Liver (tissue), 9 donors: Measurements from ENCODE around the gene MAP1A. TPM values are rescaled to one million over a fixed set of nuclear protein-coding genes. Genes with fewer than 3 reads are reported as not detected.
A peak's percentile ranks its signal among the peaks of the same experiment; 100 is the strongest.

Source experiments
- DNase-seq: peaks from one replicate; pipeline ENCODE4 v3.0.0-alpha.2; 2017; ENCODE audit warnings: low spot score
- H3K27ac ChIP-seq, 2 donors: one replicate each; pipeline ENCODE4 v1.7.0; 2013; ENCODE audit warnings: inconsistent platforms in 2 of 2, low read length in 2 of 2, control low read depth in 1 of 2, low read depth in 1 of 2, mild to moderate bottlenecking in 1 of 2
- H3K27me3 ChIP-seq, 4 donors: one replicate each; pipeline versions ENCODE4 v1.6.1 to v1.7.0; 2013; ENCODE audit warnings: low read length in 3 of 4, inconsistent platforms in 1 of 4, mild to moderate bottlenecking in 1 of 4, moderate library complexity in 1 of 4; ENCODE audit not compliant: control insufficient read depth in 4 of 4, insufficient read depth in 4 of 4
- H3K36me3 ChIP-seq, 4 donors: one replicate each; pipeline versions ENCODE4 v1.6.1 to v1.7.0; 2013; ENCODE audit warnings: low read length in 3 of 4, mild to moderate bottlenecking in 3 of 4, low read depth in 1 of 4, moderate library complexity in 1 of 4; ENCODE audit not compliant: control insufficient read depth in 4 of 4, insufficient read depth in 3 of 4
- H3K4me1 ChIP-seq, 4 donors: one replicate each; pipeline versions ENCODE4 v1.6.1 to v1.7.0; 2013; ENCODE audit warnings: low read length in 3 of 4, mild to moderate bottlenecking in 3 of 4, moderate library complexity in 1 of 4; ENCODE audit not compliant: control insufficient read depth in 4 of 4, insufficient read depth in 4 of 4
- H3K4me3 ChIP-seq, 3 donors: one replicate each; pipeline versions ENCODE4 v1.6.1 to v1.7.0; 2013; ENCODE audit warnings: low read length in 3 of 3, control low read depth in 1 of 3, low read depth in 1 of 3, mild to moderate bottlenecking in 1 of 3
- H3K9ac ChIP-seq, 2 donors: one replicate each; pipeline ENCODE4 v1.7.0; 2013; ENCODE audit warnings: low read length in 2 of 2, mild to moderate bottlenecking in 2 of 2, moderate library complexity in 2 of 2, control low read depth in 1 of 2, low read depth in 1 of 2
- H3K9me3 ChIP-seq, 4 donors: one replicate each; pipeline versions ENCODE4 v1.6.1 to v1.7.0; 2013; ENCODE audit warnings: low read length in 3 of 4; ENCODE audit not compliant: control insufficient read depth in 4 of 4
- EGR1 ChIP-seq, 2 donors: IDR thresholded peaks; 2 replicates each; pipeline ENCODE4 v1.6.1; 2016 to 2018; ENCODE audit warnings: antibody characterized with exemption in 2 of 2, low read depth in 2 of 2
- FOXA1 ChIP-seq: IDR thresholded peaks from 2 replicates; pipeline ENCODE4 v1.6.1; 2016; ENCODE audit warnings: antibody characterized with exemption
- FOXA2 ChIP-seq: IDR thresholded peaks from 2 replicates; pipeline ENCODE4 v1.6.1; 2016; ENCODE audit warnings: antibody characterized with exemption
- GABPA ChIP-seq, 2 donors: IDR thresholded peaks in 1 of 2; conservative IDR thresholded peaks in 1 of 2; 2 replicates each; pipeline ENCODE4 v1.6.1; 2016; ENCODE audit warnings: antibody characterized with exemption in 2 of 2, mild to moderate bottlenecking in 1 of 2, moderate library complexity in 1 of 2
- HNF4A ChIP-seq, 2 donors: conservative IDR thresholded peaks; 2 replicates each; pipeline ENCODE4 v1.6.1; 2016; ENCODE audit warnings: antibody characterized with exemption in 2 of 2, mild to moderate bottlenecking in 2 of 2
- HNF4G ChIP-seq: IDR thresholded peaks from 2 replicates; pipeline ENCODE4 v1.6.1; 2016; ENCODE audit warnings: antibody characterized with exemption
- JUND ChIP-seq, 2 donors: IDR thresholded peaks; 2 replicates each; pipeline ENCODE4 v1.6.1; 2016; ENCODE audit warnings: antibody characterized with exemption in 2 of 2
- MAX ChIP-seq: IDR thresholded peaks from 2 replicates; pipeline ENCODE4 v1.6.1; 2016; ENCODE audit warnings: antibody characterized with exemption
- NR2F2 ChIP-seq: IDR thresholded peaks from 2 replicates; pipeline ENCODE4 v1.6.1; 2016; ENCODE audit warnings: antibody characterized with exemption
- RAD21 ChIP-seq, 2 donors: IDR thresholded peaks; 2 replicates each; pipeline ENCODE4 v1.6.1; 2016; ENCODE audit warnings: antibody characterized with exemption in 2 of 2, mild to moderate bottlenecking in 2 of 2
- RXRA ChIP-seq, 2 donors: IDR thresholded peaks; 2 replicates each; pipeline ENCODE4 v1.6.1; 2017 to 2018; ENCODE audit warnings: antibody characterized with exemption in 2 of 2, mild to moderate bottlenecking in 1 of 2
- SP1 ChIP-seq: IDR thresholded peaks from 2 replicates; pipeline ENCODE4 v1.6.1; 2018; ENCODE audit warnings: antibody characterized with exemption, mild to moderate bottlenecking
- TAF1 ChIP-seq: conservative IDR thresholded peaks from 2 replicates; pipeline ENCODE4 v1.6.1; 2016; ENCODE audit warnings: antibody characterized with exemption, mild to moderate bottlenecking
- YY1 ChIP-seq: IDR thresholded peaks from 2 replicates; pipeline ENCODE4 v1.6.1; 2016; ENCODE audit warnings: antibody characterized with exemption, mild to moderate bottlenecking
- WGBS: extraction: QIAGEN DNeasy Blood & Tissue Kit; methylation state at CpG from one replicate; pipeline ENCODE4 v1.1.7; 2013; 5-methylcytosine and 5-hydroxymethylcytosine counted together
- polyA plus RNA-seq, 2 donors: library from polyadenylated mRNA; stranded (reverse) in 1 of 2; unstranded in 1 of 2; fragments of 200-250 nt in 1 of 2; fragments of >200 nt in 1 of 2; fragmentation: Nextera tagmentation in 1 of 2; extraction: Ambion mirVana in 1 of 2; gene quantifications; one replicate each; pipeline versions ENCODE4 v1.2.1 to v1.2.3, GENCODE V29; 2013 to 2015
- total RNA-seq, 2 donors: library from RNA; depleted of rRNA; stranded (reverse); fragments of >200 nt; gene quantifications; one replicate each; pipeline ENCODE4 v1.2.3, GENCODE V29; 2014
- TF ChIP-seq, protein P1 (sequence below): IDR thresholded peaks from 2 replicates; pipeline ENCODE4 v1.6.1; 2016; ENCODE audit warnings: antibody characterized with exemption
- TF ChIP-seq, protein P2 (sequence below): fragments of 150-350 bp; IDR thresholded peaks from 2 replicates; pipeline ENCODE4 v1.5.1; 2017; ENCODE audit warnings: improper control_type of control experiment, low read depth, low read length; ENCODE audit not compliant: missing input control
- TF ChIP-seq, protein P3 (sequence below): IDR thresholded peaks from 2 replicates; pipeline ENCODE4 v1.6.1; 2016; ENCODE audit warnings: antibody characterized with exemption, mild to moderate bottlenecking
- TF ChIP-seq, protein P4 (sequence below): IDR thresholded peaks from 2 replicates; pipeline ENCODE4 v1.6.1; 2016; ENCODE audit warnings: antibody characterized with exemption
- donor health status: healthy.
- donor health status: healthy.
- donor health status: healthy.
- donor health status: healthy.
- donor health status: healthy.

The MAP1A gene
- total RNA-seq (under 1 TPM; 0.42 to 0.89 TPM), polyA plus RNA-seq (under 1 TPM; 0.11 to 0.15 TPM)

GRCh38 chr15:43517354-43518196 is at the start of gene MAP1A:
TSS of gene MAP1A (plus strand) at chr15:43517608. CDS start at chr15:43521474, 3,866 bp downstream.
- WGBS = 8% methylated on average over 15 of the region's 15 CpGs
- no peak within 1 kb of the TSS for H3K27ac ChIP-seq
- H3K9me3 ChIP-seq = no peaks in the 10 kb centered on the region
- no peaks in the 10 kb centered on the region for H3K36me3 ChIP-seq
- no peak within 1 kb of the TSS for H3K9ac ChIP-seq
- no peak for DNase-seq
- TF ChIP-seq GABPA (IDR thresholded peaks at IDR 0.05 in 1 of 2, conservative IDR thresholded peaks at IDR 0.05 in 1 of 2) = no peak
- no peak for TF ChIP-seq FOXA1
- no peak for TF ChIP-seq RXRA (IDR thresholded peaks at IDR 0.05)
- TF ChIP-seq, protein P1, sequence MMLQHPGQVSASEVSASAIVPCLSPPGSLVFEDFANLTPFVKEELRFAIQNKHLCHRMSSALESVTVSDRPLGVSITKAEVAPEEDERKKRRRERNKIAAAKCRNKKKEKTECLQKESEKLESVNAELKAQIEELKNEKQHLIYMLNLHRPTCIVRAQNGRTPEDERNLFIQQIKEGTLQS = no peak
- TF ChIP-seq NR2F2 = no peak
- TF ChIP-seq TAF1 = no peak
- TF ChIP-seq HNF4G = no peak
- H3K4me1 ChIP-seq = peaks cover 0 to 3% (median 0%) of the 10 kb centered on the region in 4 donors
- peaks cover 0 to 11% (median under 1%) of the 10 kb centered on the region in 4 donors for H3K27me3 ChIP-seq
- H3K4me3 ChIP-seq = peak within 1 kb of the TSS in 1 of 3 donors; percentile 9

DNA sequence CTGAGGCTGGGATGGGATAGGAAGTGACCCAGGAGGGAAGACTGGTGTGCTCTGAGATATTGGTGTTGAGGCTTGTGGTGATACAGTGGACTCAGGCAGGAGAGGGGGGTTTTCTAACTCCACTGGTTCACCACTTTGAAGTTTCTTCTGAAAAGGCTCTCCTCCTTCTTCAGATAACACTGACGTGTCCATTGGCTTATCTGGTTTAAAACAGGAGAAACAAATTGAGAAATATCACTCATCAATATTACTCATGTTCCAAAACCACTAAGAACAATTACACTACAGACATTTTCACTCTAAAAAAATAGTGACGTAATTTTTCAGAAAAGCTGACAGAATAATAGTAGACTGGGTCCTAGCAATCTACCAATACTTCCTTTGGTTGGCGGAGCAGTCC is 47.5 kb upstream of the MAP1A start:
- Histone ChIP-seq H3K4me3 (no peak overlapping the region), H3K27ac (no peak overlapping the region), H3K9me3 (no peaks in the 10 kb centered on the region), H3K4me1 (no peaks in the 10 kb centered on the region), H3K27me3 (no peaks in the 10 kb centered on the region), H3K36me3 (peaks cover 3 to 24% (median 9%) of the 10 kb centered on the region in 4 donors), H3K9ac (no peak overlapping the region)
- TF ChIP-seq, protein P2, sequence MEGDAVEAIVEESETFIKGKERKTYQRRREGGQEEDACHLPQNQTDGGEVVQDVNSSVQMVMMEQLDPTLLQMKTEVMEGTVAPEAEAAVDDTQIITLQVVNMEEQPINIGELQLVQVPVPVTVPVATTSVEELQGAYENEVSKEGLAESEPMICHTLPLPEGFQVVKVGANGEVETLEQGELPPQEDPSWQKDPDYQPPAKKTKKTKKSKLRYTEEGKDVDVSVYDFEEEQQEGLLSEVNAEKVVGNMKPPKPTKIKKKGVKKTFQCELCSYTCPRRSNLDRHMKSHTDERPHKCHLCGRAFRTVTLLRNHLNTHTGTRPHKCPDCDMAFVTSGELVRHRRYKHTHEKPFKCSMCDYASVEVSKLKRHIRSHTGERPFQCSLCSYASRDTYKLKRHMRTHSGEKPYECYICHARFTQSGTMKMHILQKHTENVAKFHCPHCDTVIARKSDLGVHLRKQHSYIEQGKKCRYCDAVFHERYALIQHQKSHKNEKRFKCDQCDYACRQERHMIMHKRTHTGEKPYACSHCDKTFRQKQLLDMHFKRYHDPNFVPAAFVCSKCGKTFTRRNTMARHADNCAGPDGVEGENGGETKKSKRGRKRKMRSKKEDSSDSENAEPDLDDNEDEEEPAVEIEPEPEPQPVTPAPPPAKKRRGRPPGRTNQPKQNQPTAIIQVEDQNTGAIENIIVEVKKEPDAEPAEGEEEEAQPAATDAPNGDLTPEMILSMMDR = no peak
- TF ChIP-seq HNF4G = no peak
- no peak for TF ChIP-seq TAF1
- no peak for TF ChIP-seq SP1
- no peak for TF ChIP-seq JUND (IDR thresholded peaks at IDR 0.05)
- no peak for TF ChIP-seq EGR1 (IDR thresholded peaks at IDR 0.05; ENCODE audit: low read depth in 2 of 2)
- TF ChIP-seq GABPA (IDR thresholded peaks at IDR 0.05 in 1 of 2, conservative IDR thresholded peaks at IDR 0.05 in 1 of 2) = no peak
- no peak for TF ChIP-seq MAX
- no peak for TF ChIP-seq NR2F2
- TF ChIP-seq RAD21 (IDR thresholded peaks at IDR 0.05) = no peak
- TF ChIP-seq FOXA1 = no peak
- TF ChIP-seq, protein P3, sequence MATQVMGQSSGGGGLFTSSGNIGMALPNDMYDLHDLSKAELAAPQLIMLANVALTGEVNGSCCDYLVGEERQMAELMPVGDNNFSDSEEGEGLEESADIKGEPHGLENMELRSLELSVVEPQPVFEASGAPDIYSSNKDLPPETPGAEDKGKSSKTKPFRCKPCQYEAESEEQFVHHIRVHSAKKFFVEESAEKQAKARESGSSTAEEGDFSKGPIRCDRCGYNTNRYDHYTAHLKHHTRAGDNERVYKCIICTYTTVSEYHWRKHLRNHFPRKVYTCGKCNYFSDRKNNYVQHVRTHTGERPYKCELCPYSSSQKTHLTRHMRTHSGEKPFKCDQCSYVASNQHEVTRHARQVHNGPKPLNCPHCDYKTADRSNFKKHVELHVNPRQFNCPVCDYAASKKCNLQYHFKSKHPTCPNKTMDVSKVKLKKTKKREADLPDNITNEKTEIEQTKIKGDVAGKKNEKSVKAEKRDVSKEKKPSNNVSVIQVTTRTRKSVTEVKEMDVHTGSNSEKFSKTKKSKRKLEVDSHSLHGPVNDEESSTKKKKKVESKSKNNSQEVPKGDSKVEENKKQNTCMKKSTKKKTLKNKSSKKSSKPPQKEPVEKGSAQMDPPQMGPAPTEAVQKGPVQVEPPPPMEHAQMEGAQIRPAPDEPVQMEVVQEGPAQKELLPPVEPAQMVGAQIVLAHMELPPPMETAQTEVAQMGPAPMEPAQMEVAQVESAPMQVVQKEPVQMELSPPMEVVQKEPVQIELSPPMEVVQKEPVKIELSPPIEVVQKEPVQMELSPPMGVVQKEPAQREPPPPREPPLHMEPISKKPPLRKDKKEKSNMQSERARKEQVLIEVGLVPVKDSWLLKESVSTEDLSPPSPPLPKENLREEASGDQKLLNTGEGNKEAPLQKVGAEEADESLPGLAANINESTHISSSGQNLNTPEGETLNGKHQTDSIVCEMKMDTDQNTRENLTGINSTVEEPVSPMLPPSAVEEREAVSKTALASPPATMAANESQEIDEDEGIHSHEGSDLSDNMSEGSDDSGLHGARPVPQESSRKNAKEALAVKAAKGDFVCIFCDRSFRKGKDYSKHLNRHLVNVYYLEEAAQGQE = no peak
- no peak for TF ChIP-seq RXRA (IDR thresholded peaks at IDR 0.05)
- TF ChIP-seq, protein P1 = no peak
- TF ChIP-seq, protein P4, sequence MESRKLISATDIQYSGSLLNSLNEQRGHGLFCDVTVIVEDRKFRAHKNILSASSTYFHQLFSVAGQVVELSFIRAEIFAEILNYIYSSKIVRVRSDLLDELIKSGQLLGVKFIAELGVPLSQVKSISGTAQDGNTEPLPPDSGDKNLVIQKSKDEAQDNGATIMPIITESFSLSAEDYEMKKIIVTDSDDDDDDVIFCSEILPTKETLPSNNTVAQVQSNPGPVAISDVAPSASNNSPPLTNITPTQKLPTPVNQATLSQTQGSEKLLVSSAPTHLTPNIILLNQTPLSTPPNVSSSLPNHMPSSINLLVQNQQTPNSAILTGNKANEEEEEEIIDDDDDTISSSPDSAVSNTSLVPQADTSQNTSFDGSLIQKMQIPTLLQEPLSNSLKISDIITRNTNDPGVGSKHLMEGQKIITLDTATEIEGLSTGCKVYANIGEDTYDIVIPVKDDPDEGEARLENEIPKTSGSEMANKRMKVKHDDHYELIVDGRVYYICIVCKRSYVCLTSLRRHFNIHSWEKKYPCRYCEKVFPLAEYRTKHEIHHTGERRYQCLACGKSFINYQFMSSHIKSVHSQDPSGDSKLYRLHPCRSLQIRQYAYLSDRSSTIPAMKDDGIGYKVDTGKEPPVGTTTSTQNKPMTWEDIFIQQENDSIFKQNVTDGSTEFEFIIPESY = no peak
- TF ChIP-seq HNF4A (conservative IDR thresholded peaks at IDR 0.05) = no peak
- no peak for TF ChIP-seq FOXA2
- no peak for TF ChIP-seq YY1
- 93% methylated on average over 3 of the region's 3 CpGs for WGBS
- no peak for DNase-seq
